ENCODE results near the gene ARHGEF39. TPM values are rescaled to one million over a fixed set of nuclear protein-coding genes. Genes with fewer than 3 reads are reported as not detected.

Gene ARHGEF39
- total RNA-seq, 4 donors from 2014 or later = 0.27 to 0.45 (median 0.42) TPM; not detected in 1

DNA sequence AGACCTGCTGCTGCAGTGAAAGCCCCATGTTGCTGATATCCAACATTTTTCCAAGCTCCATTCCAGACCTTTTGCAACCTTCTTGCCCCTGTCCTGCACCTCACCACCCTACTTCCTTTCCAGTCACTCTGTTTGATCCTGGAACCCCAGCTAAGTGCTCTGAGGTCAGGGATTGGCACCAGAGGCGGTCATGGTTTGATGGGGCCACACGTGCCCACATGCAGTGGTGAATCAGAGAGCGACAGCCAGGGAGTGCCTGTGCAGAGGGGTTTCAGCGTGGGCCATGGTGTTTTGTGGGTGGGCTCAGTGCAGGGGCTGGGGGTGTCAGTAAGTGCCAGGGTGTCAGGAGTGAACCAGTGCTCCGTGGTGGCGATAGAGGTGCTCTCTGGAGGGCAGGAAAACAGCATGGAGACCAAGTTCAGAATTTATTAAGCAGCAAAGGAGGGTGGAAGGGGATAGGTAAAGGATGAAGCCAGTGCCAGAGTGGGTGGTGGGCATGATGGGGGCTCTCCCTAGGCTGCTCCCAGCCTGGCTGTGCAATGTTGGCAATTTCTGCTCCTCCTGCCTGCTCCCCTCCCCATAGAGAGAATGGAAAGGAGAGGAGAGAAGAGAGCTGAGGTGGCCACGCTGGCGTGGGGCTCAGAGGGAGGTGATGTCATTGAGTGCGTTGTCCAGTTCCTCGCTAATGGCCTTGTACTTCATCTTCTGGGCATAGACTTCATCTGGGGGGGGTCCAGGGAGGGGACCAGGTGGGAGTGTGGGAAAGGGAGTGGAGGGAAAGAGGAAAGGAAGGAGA, 17.7 kb upstream of the ARHGEF39 start:
- H3K4me1 ChIP-seq = no peaks in the 10 kb centered on the region
- intact Hi-C loops (cut with DNase I) = no loop called here
- no peaks in the 10 kb centered on the region for H3K9me3 ChIP-seq
- H3K27ac ChIP-seq = no peak overlapping the region
- WGBS, 2 donors = 85 to 89% methylated on average over 10 of the region's 10 CpGs
- peaks cover 0 to 6% of the 10 kb centered on the region in 2 donors for H3K36me3 ChIP-seq
- TF ChIP-seq, protein P1, sequence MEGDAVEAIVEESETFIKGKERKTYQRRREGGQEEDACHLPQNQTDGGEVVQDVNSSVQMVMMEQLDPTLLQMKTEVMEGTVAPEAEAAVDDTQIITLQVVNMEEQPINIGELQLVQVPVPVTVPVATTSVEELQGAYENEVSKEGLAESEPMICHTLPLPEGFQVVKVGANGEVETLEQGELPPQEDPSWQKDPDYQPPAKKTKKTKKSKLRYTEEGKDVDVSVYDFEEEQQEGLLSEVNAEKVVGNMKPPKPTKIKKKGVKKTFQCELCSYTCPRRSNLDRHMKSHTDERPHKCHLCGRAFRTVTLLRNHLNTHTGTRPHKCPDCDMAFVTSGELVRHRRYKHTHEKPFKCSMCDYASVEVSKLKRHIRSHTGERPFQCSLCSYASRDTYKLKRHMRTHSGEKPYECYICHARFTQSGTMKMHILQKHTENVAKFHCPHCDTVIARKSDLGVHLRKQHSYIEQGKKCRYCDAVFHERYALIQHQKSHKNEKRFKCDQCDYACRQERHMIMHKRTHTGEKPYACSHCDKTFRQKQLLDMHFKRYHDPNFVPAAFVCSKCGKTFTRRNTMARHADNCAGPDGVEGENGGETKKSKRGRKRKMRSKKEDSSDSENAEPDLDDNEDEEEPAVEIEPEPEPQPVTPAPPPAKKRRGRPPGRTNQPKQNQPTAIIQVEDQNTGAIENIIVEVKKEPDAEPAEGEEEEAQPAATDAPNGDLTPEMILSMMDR (IDR thresholded peaks at IDR 0.05) = no peak
- no peak for TF ChIP-seq POLR2A (IDR thresholded peaks at IDR 0.05)
- DNase-seq = no peak
- H3K4me3 ChIP-seq (replicated peaks in 1 of 3) = no peak overlapping the region
- H3K27me3 ChIP-seq = no peaks in the 10 kb centered on the region

DNA sequence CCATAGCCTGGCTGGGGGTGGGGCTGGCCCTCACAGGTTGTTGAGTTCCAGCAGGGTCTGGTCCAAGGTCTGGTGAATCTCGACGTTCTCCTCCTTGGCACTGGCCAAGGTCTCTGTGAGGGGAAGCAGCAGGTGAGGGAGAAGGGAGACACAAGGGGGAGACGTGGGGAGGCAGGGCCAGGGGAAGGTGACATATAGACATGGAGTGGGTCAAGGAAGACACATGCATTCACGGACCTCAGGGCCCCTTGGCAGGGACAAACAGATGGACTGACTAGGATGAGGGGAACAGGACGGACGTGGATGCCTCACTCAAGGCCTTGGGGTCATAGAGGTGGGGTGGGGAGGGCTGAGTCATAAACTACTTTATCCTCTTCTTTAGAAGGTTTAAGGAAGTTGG, 17.1 kb upstream of the ARHGEF39 start:
- TF ChIP-seq POLR2A (IDR thresholded peaks at IDR 0.05) = no peak
- TF ChIP-seq, protein P1 (IDR thresholded peaks at IDR 0.05) = no peak
- no peaks in the 10 kb centered on the region for H3K27me3 ChIP-seq
- H3K36me3 ChIP-seq = peaks cover 0 to 6% of the 10 kb centered on the region in 2 donors
- H3K4me3 ChIP-seq (replicated peaks in 1 of 3) = no peak overlapping the region
- no peaks in the 10 kb centered on the region for H3K4me1 ChIP-seq
- no peak for DNase-seq
- H3K9me3 ChIP-seq = no peaks in the 10 kb centered on the region
- intact Hi-C loops (cut with DNase I) = no loop called here
- H3K27ac ChIP-seq = no peak overlapping the region
- WGBS, 2 donors = 83 to 86% methylated on average over 6 of the region's 6 CpGs

DNA sequence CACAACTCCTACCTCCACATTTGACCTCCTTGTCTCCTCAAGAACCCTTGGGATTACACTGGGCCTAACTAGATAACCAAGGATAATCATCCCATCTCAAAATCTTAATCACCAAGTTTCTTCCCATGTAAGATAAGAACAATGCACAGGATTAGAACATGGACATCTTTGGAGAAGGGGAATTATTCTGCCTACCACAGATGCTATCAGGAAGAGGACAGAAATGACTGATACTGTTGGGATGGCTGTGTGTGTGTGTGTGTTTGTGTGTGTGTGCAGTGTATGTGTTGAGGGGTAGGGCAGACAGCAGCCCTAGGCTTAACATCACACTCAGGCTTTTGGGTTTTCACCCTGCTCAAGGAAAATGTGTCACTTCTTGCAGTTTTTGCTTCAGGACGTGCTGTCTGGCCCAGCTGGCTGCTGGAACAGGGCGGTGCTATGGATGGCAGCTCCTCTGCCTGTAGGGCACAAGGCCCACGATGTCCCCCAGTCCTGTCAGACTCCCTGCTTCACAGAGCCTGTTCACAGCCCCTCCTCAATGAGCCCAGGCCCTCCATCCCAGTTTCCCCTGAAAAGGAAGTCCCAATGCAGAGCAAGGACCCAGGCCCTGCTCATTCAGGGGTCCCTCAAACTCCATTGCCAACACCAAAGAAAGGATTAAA, 16.5 kb upstream of the ARHGEF39 start:
- intact Hi-C loops (cut with DNase I) = no loop called here
- DNase-seq = no peak
- H3K27me3 ChIP-seq = no peaks in the 10 kb centered on the region
- no peaks in the 10 kb centered on the region for H3K4me1 ChIP-seq
- no peak overlapping the region for H3K27ac ChIP-seq
- TF ChIP-seq, protein P1 (IDR thresholded peaks at IDR 0.05) = no peak
- TF ChIP-seq POLR2A (IDR thresholded peaks at IDR 0.05) = no peak
- peaks cover 0 to 6% of the 10 kb centered on the region in 2 donors for H3K36me3 ChIP-seq
- H3K9me3 ChIP-seq = no peaks in the 10 kb centered on the region
- no peak overlapping the region for H3K4me3 ChIP-seq (replicated peaks in 1 of 3)
- 63 to 83% methylated on average over 3 of the region's 3 CpGs for WGBS, 2 donors

DNA sequence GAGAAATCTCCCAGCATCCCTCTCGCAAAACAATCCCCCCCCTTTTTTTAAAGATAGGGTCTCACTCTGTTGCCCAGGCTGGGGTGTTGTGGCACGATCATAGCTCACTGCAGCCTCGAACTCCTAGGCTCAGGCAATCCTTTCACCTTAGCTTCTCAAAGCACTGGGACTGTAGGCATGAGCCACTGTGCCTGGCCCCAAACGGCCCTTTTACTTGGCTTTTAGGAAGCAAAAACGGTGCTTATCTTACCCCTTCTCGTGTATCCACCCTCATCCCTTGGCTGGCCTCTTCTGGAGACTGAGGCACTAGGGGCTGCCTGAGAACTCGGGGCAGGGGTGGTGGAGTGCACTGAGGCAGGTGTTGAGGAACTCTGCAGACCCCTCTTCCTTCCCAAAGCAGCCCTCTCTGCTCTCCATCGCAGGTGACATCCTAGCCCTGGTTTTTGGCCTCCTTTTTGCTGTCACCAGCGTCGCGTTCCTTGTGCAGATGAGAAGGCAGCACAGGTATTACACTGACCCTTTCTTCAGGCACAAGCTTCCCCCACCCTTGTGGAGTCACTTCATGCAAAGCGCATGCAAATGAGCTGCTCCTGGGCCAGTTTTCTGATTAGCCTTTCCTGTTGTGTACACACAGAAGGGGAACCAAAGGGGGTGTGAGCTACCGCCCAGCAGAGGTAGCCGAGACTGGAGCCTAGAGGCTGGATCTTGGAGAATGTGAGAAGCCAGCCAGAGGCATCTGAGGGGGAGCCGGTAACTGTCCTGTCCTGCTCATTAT, 15.5 kb upstream of the ARHGEF39 start:
- no peak for TF ChIP-seq POLR2A (IDR thresholded peaks at IDR 0.05)
- TF ChIP-seq, protein P1 (IDR thresholded peaks at IDR 0.05) = no peak
- Histone ChIP-seq H3K27ac (no peak overlapping the region), H3K4me1 (peaks cover 4 to 8% of the 10 kb centered on the region in 2 donors), H3K36me3 (peaks cover 0 to 6% of the 10 kb centered on the region in 2 donors), H3K4me3 (replicated peaks in 1 of 3) (no peak overlapping the region), H3K27me3 (no peaks in the 10 kb centered on the region), H3K9me3 (no peaks in the 10 kb centered on the region)
- no peak for DNase-seq
- intact Hi-C loops (cut with DNase I) = no loop called here
- 62 to 63% methylated on average over 15 of the region's 15 CpGs for WGBS, 2 donors

Data from thyroid gland (tissue), 4 donors.